ENCODE measurements around the gene GAB2.

GRCh38 chr11:78386215-78386941, 31.2 kb downstream of the GAB2 start:
- TF ChIP-seq EZH2 (IDR thresholded peaks at IDR 0.05; ENCODE audit: borderline replicate concordance, low read depth, low read length, severe bottlenecking) (no peak), CTCF (IDR thresholded peaks at IDR 0.05; ENCODE audit: borderline replicate concordance, extremely low read depth, low read length, poor library complexity, severe bottlenecking) (no peak)

All from DND-41 (cell line).